GM21526 (cell line): ENCODE data around the gene ZNF189.

ENCODE experiments used
- ATAC-seq: cut with Tn5 transposase; IDR thresholded peaks from one replicate; pipeline ENCODE4 v1.9.1; 2021; ENCODE audit warnings: moderate library complexity; ENCODE audit not compliant: unreplicated experiment, low FRiP score

ZNF189 gene

DNA sequence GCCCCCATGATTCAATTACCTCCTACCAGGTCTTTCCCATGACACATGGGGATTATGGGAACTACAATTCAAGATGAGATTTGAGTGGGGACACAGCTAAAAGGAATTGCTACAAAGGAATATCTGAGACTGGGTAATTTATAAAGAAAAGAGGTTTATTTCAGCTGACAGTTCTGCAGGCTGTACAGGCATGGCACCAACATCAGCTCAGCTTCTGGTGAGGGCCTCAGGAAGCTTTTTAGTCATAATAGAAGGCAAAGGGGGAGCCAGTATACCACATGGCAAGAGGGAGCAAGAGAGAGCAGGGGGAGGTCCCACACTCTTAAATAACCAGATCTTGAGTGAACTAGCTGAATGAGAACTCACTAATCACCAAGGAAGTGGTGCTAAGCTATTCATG lies 48.1 kb downstream of the ZNF189 start:
- ATAC-seq, result no peak

DNA sequence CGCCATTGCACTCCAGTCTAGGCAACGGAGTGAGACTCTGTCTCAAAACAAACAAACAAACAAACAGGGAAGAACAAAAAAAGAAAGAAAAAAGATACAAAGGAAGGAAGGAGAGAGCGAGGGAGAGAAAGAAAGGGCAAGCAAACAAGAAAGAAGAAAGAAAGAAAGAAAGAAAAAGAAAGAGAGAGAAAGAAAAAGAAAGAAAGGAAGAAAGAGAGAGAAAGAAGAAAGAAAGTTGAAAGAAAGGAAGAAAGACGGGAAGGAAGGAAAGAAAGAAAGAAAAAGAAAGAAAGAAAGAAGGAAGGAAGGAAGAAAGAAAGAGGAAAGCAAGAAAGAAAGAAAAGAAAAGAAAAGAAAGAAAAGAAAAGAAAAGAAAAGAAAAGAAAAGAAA lies 50.0 kb downstream of the ZNF189 start:
- ATAC-seq, result no peak

GRCh38 chr9:101449071-101449721 lies 50.5 kb downstream of the ZNF189 start:
- peak; percentile 98 for ATAC-seq

- ATAC-seq, result no peak
Measured at GRCh38 chr9:101450931-101451330, 52.3 kb downstream of the ZNF189 start.

DNA sequence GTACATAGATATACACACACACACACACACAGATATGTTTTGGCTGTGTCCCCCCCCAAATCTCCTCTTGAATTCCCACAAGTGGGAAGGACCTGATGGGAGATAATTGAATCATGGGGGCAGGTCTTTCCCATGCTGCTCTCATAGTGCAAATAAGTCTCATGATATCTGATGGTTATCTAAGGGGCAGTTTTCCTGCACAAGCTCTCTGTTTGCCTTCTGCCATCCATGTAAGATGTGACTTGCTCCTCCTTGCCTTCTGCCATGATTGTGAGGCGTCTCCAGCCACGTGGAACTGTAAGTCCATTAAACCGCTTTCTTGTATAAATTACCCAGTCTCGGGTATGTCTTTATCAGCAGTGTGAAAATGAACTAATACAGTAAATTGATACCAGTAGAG lies 52.8 kb downstream of the ZNF189 start:
- ATAC-seq, result no peak

GRCh38 chr9:101453776-101454570 lies 55.3 kb downstream of the ZNF189 start:
- ATAC-seq, result no peak

- ATAC-seq, result no peak
Measured at GRCh38 chr9:101455656-101456240, 57.1 kb downstream of the ZNF189 start.

GRCh38 chr9:101457003-101457402 lies 58.4 kb downstream of the ZNF189 start:
- ATAC-seq, result no peak

DNA sequence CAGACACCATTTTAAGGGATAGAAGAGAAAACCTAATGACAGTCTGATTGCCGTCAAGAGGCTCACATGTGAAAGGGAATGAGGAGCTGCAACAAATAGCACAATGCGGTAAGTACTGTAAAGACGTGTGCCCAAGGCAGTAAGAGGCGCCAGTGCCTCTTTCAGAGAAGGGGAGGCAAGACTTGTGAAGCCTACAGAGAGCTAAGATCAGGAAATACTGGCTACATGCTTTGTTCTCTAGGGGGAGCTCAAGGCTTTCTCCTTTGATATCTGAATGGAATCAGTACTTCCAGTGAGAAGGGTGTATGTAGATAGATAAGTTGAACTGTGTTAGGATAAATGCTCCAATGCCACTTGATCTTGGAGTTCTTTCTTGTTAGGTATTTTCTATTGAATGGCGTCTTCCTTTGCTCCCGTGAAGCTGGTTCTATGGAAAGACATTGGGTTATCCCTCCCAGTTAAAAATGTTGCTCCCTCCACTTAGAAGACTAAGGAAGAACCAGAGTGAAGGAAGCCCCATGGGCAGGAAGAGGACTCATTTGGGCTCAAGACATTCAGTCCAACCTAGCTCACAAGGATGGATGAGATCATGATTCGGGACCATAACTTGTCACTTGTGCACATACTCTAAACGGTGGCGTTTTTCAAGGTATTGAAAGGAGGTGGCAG lies 60.4 kb downstream of the ZNF189 start:
- ATAC-seq, result peak; percentile 84
